Non-pigmented ciliary epithelial cell (primary cell): ENCODE data around the gene SYT13.

Experiments used
- DNase-seq: peaks from one replicate; pipeline ENCODE4 v3.0.0-alpha.2; 2010; ENCODE audit warnings: low read depth

The SYT13 gene, protein sequence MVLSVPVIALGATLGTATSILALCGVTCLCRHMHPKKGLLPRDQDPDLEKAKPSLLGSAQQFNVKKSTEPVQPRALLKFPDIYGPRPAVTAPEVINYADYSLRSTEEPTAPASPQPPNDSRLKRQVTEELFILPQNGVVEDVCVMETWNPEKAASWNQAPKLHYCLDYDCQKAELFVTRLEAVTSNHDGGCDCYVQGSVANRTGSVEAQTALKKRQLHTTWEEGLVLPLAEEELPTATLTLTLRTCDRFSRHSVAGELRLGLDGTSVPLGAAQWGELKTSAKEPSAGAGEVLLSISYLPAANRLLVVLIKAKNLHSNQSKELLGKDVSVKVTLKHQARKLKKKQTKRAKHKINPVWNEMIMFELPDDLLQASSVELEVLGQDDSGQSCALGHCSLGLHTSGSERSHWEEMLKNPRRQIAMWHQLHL

DNA sequence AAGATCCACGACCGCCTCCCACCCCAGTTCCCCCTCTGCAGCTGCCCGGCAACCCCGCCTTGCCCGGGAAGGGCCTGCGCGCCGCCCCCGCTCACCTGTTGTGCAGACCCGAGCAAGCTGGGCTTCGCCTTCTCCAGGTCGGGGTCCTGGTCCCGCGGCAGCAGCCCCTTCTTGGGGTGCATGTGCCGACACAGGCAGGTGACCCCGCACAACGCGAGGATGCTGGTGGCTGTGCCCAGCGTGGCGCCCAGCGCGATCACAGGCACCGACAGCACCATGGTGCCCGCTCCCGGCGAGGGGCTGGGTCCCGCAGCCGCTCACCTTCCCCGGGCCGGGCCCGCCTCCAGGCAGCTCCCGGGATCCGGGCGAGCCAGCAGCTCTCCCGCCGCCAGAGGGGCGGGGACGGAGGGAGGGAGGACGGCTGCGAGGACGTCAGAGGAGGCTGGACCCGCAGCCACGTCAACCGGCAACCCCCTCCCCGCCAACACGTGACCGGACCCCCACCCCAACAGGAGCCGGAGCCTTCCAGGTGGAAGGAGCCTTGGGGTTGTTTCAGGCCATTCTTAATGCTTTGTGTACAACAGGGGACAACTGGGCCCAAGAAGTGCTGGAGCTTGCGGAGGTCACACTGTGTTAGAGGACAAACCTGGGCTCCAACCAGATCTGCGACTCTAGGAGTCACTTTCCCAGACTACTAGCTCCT, at the start of gene SYT13:
Gene SYT13, minus strand, starts transcription at position 412 of the 703 bp plus-strand sequence. Its CDS starts 134 bp downstream, at position 278.
- DNase-seq = no peak

DNA sequence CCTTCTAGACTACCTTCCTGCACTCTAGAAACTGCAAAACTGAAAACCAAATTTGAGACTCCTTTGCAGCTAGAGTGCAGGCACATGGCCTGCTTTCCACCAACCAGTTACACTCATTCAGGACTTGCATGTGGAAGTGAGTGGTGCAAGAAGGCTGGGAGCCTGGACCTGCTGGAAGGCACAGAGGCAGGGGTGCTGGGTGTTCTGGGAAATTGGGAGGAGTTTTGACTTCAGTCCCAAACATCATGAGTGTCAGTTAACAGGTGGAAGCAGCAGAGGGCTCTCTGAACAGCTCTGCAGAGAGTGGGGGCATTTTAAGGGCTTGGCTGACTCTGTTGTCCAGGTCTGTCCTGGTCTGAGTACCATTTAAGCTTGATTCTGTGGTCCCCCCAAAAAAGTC, 49.3 kb upstream of the SYT13 start:
- DNase-seq = no peak

DNA sequence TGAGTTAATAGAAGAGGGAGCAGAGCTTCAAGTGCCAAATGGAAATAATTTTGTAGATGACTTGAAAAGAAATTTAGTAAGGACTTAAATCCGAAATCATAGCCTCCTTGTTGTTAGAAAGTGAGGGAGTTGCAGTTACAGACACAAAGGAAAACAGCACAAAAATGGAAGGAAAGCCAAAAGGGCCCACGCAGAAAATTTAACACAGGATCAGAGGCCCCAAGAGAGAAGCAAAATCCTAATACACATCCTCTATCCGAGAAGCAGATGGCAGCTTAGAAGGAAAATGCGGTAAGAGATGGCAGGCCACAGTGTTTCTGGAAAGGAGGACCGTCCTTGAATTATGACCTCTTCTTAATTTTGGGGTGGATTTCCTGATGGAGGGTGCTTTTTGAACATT, 48.7 kb upstream of the SYT13 start:
- no peak for DNase-seq

DNA sequence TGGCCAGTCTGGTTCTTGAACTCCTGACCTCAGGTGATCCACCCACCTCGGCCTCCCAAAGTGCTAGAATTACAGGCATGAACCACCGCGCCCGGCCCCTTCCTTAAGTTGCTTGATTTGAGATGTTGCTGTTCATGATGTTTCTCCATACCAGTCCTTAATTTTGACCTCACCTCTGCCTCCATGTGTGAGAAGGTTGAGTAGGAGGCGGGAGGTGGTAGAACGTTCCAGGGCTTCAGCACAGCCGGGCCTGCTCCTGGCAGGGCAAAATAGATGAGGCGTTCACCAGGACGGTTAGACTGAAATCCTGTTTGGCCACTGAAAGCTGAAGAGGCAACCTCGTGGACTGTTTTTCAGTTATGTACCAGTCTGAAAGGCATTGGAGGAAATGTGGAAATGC, 48.3 kb upstream of the SYT13 start:
- DNase-seq = no peak

DNA sequence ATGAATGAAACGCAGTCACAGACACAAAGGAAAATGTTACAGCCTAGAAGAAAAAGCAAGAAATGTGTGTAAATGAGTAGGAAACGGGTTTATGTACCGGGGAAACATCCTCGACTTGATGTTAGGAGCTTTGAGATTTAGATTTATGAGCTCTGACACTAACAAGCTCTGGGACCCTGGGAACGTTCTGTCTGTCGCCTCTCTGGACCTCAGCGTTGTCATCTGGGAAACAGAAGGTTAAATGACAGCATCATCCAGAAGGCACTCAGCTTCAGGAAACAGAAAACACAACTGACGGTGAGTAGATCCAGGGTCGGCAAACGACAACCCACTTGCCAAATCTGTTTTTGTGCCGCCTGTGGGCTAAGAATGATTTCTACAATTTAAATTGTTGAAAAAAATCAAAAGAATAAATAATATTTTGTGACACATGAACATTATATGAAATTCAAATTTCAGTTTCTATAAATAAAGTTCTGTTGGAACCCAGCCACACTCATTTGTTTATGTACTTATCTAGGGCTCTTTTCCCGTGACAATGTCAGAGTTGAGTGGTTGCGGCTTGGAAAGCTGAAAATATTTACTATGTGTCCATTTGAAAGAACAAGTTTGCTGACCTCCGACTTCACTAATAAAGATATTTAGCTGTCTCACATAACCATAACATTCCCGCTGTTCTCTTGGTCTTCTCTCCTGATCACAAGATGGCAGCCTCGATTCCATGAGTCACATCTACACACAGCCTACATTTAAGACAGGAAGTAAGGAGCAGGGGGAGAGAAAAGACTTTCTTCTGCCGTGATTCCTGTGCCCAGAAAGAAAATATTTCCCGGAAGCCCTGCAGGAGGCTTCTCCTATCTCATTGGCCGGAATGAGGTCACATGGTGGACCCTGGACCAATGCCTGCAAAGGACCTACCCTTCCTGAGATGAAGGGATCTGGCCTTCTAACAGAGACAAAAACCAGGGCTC, 47.1 kb upstream of the SYT13 start:
- DNase-seq = peak; percentile 17

DNA sequence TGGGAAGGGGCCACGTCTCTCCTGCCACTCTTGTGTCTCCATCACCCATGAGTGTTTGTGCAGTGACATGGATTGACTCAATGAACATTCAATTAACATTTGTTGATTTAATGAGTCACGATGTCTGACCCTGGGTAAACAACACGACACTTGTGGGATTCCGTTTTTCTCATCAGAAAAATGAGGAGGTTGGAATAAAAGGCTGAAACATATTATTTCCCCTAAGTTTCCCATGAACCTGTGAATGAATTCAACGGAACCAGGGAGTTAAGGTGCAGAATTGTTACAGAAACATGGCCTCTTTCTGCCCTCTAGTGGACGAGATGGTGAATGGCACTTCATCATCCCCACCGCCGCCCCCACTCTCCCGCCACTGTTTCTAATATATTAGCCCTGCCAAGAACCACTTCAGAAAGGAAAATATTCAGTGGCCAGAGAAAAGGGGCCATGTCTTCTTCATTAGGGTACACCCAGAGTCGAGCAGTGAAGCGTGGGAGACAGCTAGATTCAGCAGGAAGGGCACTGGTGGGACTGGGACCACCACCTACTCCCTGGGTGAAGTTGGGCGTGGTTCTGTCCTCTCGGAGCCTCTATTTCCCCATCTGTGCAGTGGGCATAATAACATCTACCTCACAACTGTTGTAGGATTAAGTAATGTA, 46.3 kb upstream of the SYT13 start:
- DNase-seq = peak; percentile 1

DNA sequence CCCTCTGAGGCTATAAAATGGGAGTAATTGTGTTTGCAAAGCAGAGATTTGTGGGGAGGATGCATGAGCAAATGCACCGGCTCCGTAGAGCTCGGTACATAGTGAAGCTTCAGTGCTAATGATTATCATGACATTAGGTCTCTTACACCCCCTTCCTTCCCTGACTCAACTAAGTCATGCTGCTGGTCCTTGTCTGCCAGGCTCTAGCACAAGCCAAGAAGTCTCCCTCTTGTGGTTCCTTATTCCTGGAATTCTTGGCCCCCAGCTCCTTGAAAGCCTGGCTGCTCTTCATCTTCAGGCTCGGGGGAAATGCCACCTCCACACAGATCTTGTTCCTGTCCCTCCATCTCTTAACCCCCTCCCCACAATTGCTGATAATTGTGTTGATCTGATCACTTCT, 45.7 kb upstream of the SYT13 start:
- no peak for DNase-seq

DNA sequence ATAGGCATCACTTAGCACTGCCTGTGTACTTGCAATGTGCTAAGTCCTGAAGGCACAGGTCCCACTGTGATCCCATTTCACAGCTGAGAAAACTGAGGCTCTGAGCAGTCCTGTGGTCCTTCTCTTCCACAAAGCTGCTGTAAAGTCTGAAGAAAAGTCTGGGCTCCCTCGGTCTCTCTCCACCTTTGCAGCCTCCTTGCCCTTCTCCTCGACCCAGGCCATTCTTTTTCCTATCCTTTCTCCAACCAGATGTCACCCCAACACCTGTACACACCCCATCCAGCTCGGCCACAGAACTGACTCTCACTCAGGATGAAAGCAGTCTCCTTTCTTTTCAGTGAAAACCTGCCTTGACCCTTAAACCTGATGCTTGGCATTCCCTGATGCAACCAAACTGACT, 42.6 kb upstream of the SYT13 start:
- DNase-seq = no peak

DNA sequence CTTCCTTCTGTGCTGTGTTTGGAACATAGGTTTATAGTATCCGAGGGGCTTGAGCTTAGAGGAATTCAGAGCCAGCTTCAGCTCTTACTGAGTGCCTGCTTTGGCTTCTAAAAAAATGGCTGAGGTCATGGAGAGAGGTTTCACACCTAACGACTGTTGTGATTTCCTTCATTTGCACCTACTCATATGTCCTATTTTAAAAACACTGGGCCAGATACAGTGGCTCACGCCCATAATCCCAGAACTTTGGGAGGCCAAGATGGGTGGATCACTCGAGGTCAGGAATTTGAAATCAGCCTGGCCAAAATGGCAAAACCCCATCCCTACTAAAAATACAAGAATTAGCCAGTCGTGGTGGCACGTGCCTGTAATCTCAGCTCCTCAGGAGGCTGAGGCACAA, 38.3 kb upstream of the SYT13 start:
- DNase-seq = no peak

DNA sequence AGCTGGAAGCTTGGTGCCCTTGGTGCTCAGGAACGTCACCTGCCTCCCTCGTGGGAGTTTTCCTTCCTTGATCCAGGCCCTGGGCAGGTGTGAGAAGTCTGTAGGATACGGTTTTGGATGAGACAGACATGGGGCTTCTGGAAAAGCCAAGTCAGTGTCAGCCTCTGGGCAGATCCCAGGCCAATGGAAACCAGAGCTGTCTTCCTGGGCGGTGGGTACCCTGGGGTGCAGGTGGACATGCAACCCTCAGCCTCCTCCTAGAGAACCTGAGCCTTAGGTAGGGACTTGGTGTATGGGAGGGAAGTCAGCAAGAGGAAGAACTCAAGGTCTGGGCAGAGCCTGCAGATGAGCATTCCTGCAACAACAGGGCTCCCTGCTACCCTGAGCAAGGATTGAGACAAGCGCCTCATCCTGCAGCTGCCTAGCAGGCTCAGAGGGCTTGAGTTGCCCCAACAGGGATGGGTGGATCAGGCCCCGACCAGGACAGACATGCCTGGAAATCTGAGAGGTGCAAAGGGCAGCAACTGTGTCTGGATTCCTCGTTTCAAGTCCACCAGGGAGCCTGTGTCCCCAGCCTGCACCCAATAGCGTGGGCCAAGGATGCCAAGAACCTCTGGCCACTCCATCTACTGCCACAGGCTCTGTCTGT, 37.6 kb upstream of the SYT13 start:
- DNase-seq = no peak

DNA sequence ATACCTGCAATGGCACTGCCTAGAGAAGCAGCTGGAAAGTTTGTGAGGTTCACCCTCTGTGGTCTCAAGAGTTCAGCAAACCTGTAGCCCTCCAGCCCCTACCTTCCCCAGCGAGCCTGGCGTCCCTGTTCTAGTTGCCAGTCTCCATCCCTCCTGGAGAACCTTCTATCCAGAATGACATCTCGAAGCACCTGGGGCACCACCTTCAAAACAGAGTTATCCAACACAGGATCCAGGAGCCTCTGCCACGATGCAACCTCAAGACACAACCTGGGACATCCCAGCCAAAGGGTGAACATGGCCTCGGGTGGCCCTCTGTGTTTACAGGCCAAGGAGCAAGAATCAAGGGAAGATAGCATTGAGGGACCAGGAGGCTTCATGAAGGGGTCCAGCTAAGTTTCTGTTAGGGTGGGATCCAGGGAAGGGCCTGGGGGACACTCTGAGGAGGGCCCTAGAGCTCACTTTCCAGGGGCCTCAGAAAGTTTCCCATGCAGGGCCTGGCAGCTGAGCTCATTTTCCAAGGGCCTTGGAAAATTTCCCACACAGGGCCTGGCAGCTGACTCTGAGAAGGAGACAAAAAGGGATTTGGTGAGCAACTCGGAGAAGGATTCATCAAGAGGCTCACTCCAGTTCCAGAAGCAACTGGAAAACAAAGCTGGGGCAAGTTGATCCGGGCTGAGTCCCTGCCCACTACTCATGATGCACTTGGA, 36.9 kb upstream of the SYT13 start:
- no peak for DNase-seq

DNA sequence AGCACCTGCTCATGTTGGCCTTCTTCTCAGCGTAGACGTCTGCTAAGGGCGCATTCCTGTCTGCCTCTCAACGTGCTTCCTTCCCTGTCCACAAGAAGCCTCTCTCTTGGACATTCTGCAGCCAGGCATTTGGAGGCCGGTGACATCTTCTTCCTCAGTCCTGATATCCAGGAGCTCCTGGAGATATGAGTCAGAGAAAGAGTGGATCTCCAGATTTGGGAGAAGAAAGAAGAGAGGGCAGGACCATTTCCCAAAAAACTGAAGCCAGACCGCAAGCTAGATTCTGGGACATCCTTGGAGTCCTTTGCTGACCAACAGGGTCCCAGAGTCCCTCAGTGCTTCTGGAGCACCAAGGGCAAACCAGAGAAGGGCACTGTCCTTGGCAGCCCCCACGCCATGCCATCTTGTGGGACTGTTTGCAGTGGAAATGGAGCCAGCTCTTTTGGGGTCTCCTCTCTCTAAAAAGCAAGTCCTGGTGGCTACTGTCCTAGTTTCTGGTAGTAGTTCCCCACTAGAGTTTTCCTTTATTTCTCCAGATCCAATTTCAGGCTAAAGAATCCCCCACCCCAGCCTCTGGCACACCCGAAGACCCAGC, 36.1 kb upstream of the SYT13 start:
- no peak for DNase-seq

DNA sequence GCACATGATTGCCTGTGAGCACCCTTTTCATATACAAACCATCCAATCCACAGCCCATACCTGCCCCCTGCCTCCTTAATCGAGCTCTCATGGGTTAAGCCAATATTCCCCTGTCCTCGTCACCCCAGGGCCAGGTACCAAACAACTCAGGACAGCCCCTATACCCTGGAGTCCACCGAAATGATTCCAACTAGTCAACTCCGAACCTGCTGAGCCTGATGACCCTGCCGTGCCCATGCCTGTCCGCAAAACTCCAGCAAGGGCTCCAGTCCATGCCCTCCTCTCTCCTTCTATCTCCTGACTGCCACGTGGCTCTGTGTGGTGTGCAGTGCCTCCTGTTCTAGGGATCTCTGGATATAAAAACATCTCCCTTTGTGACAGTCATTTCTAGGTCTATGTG, 35.5 kb upstream of the SYT13 start:
- no peak for DNase-seq

DNA sequence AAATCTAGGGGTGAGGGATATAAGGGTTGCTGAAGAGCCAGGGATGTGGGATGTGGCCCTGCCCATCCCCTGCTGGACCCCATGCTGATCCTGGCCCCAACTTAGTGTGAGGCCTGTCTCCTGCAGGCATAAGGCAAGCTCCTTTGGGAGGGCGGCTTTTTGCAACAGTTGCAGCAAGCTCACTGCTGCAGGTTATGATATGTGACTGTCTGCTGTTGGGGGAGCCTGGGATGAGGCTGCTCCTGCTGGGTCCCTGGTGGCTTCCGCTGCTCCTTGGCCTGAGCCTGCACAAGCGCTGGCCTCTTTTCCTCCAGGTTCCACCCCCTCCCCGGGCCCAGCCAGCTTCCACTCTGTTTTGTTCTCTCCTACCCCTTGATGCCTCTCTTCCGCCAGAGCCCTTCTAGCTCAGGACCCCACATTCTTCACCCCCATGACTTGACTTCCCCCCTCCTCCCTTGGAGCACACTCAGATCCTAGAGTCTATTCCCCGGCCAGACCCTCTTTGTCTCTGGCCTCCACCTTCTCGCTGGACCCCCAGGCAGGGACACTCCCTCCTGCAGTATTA, 35.0 kb upstream of the SYT13 start:
- no peak for DNase-seq

DNA sequence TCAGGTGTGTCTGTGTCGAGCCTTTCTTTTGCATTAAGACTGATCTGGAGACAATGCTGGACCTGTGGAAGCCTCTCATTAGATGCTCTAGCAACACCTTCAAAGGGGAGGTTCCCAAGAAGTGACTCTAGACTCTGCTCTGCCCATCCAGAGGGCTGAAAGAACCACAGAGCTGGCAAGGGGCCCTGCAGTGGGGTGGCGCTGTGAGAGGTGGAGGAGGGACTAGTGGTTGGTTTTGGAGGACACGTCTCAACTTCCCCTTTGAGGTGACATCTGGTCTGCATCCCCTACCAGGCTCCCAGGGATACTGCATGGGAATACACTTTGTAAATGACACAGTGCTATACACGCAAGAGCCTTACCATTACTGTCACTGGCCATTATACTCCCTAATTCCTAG, 34.2 kb upstream of the SYT13 start:
- DNase-seq = no peak

DNA sequence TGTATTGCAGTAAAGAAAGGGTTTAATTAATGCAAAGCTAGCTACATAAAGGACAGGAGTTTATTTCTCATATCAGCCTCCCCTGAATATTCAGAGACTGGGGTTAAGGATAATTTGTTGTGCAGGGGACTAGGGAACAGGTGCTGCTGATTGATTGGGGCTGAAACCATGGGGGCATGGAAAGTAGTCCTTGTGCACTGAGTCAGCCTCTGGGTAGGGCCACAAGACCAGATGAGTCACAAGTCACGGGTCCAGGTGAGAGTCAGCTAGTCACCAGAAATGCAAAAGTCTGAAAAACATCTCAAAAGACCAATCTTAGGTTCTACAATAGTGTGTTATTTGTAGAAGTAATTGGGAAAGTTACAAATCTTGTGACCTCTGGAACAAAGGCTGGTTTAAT, 32.9 kb upstream of the SYT13 start:
- DNase-seq = no peak

DNA sequence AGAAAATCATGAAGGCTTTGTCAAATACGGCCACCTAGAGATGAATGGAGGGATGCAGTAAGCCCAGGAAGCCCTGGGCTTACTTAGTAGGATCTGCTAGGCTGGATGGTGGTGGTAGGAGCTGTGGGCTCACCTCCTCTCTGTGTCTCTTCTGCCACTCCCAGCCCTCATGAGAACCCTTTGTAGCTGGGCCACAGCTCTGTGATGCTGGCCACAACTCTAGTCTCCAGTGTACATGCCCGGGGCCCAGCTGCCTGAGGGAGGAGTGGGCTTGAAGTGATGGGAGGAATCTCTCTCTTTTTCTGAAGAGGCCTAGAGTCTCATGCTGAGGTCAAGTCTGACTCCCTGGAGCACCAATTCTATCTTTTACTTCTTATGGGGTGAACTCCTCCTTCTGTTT, 32.4 kb upstream of the SYT13 start:
- no peak for DNase-seq

DNA sequence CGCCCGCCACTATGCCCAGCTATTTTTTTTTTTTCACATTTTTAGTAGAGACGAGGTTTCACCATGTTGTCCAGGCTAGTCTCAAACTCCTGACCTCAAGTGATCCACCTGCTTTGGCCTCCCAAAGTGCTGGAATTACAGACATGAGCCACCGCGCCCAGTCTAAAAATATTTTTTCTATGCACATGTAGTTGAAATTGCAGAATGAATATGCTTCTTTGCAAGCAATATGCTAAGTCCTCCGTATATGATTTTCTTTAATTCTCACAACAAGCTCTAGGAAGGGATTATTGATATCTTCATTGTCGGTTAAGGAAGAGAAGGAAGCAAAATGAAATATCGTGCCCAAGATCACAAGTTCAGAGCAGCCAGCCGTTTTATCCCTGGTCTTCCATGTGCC, 30.1 kb upstream of the SYT13 start:
- DNase-seq = no peak

DNA sequence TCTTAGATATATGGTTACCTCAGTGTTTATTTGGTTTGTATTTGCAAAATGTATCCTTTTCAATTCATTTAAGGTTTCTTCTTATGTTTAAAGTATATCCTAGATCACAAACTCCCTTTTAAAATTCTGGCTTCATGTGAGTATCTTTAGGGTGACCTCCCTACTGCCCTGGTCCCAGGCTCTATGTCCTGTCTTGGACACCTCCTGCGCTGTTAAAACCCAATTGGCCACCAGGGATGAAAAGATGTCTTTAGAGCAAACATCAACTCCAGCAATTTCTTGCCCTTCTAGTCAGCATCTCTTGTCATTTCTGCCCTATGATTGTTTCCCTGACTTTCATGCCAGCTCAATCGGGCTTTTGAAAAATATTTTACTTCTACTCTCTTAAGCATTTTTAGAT, 28.8 kb upstream of the SYT13 start:
- no peak for DNase-seq
